IMR-90 (cell line): Measurements from ENCODE around the gene RPS6KA3. TPM values are rescaled to one million over a fixed set of nuclear protein-coding genes. Genes with fewer than 3 reads are reported as not detected.

ENCODE experiments used
- ATAC-seq: fragments of 200-7000 bp; cut with Tn5 transposase; 2 replicates; pipeline ENCODE4 v1.9.1; 2020; ENCODE audit warnings: low read depth, mild to moderate bottlenecking, moderate library complexity
- BruUV-seq: library from RNA; stranded (reverse); fragments of 400-500 nt; replicated peaks from 2 replicates; lab custom pipeline; 2021; lab: Mats Ljungman, UMichigan
- CTCF ChIA-PET: fragments of 300-600 bp; formaldehyde crosslinking; extraction: SDS; loops from one replicate; lab custom pipeline; 2021; ENCODE audit warnings: antibody characterized with exemption; lab: Yijun Ruan, JAX
- POLR2A ChIA-PET: fragments of 300-600 bp; sonication (Branson Sonifier 250); formaldehyde crosslinking; loops from one replicate; lab custom pipeline; 2022; ENCODE audit warnings: antibody characterized with exemption; ENCODE audit not compliant: unreplicated experiment; lab: Charles Lee
- DNase-seq: peaks from one replicate; pipeline ENCODE4 v3.0.0; 2013
- H2AFZ ChIP-seq: replicated peaks from 2 replicates; pipeline ENCODE3; 2013; ENCODE audit warnings: low read length, mild to moderate bottlenecking; ENCODE audit not compliant: poor library complexity
- H2AK5ac ChIP-seq: 2 replicates; pipeline ENCODE4 v1.6.1; 2013; ENCODE audit warnings: low read depth, low read length, inconsistent platforms
- H2AK9ac ChIP-seq: replicated peaks from 2 replicates; pipeline ENCODE3; 2013; ENCODE audit warnings: mild to moderate bottlenecking, low read depth, low read length, moderate library complexity; ENCODE audit not compliant: poor library complexity
- H2BK120ac ChIP-seq: 2 replicates; pipeline ENCODE4 v1.6.1; 2013; ENCODE audit warnings: low read depth, low read length, inconsistent platforms
- H2BK15ac ChIP-seq: 3 replicates; pipeline ENCODE4 v1.6.1; 2013; ENCODE audit warnings: low read depth, low read length, inconsistent platforms
- H2BK20ac ChIP-seq: 2 replicates; pipeline ENCODE4 v1.6.1; 2013; ENCODE audit warnings: low read depth, mild to moderate bottlenecking, inconsistent platforms, low read length, moderate library complexity
- H2BK5ac ChIP-seq: 2 replicates; pipeline ENCODE4 v1.6.1; 2013; ENCODE audit warnings: mild to moderate bottlenecking, low read depth, low read length, inconsistent platforms; ENCODE audit not compliant: poor library complexity, severe bottlenecking
- H3K14ac ChIP-seq: replicated peaks from 2 replicates; pipeline ENCODE4 v1.6.1; 2013; ENCODE audit warnings: low read depth, low read length, inconsistent platforms
- H3K18ac ChIP-seq: 2 replicates; pipeline ENCODE4 v1.6.1; 2013; ENCODE audit warnings: low read depth, low read length, control low read depth
- H3K23ac ChIP-seq: 2 replicates; pipeline ENCODE4 v1.6.1; 2013; ENCODE audit warnings: low read depth, low read length, inconsistent platforms
- H3K27ac ChIP-seq: 2 replicates; pipeline ENCODE4 v1.5.1; 2013; ENCODE audit warnings: mild to moderate bottlenecking, control low read depth, low read length; ENCODE audit not compliant: insufficient read depth
- H3K27me3 ChIP-seq: 2 replicates; pipeline ENCODE4 v1.6.1; 2013; ENCODE audit warnings: low read length; ENCODE audit not compliant: control insufficient read depth, insufficient read depth
- H3K36me3 ChIP-seq: 2 replicates; pipeline ENCODE4 v1.6.1; 2013; ENCODE audit warnings: low read length, mixed read lengths; ENCODE audit not compliant: control insufficient read depth, insufficient read depth
- H3K4ac ChIP-seq: 2 replicates; pipeline ENCODE4 v1.6.1; 2013; ENCODE audit warnings: low read depth, low read length, inconsistent platforms
- H3K4me1 ChIP-seq: 2 replicates; pipeline ENCODE4 v1.6.1; 2013; ENCODE audit warnings: low read length, mixed read lengths; ENCODE audit not compliant: control insufficient read depth, insufficient read depth
- H3K4me2 ChIP-seq: 2 replicates; pipeline ENCODE4 v1.6.1; 2013; ENCODE audit warnings: low read depth, mild to moderate bottlenecking, control low read depth, low read length, moderate library complexity
- H3K4me3 ChIP-seq: 2 replicates; pipeline ENCODE4 v1.5.1; 2013; ENCODE audit warnings: low read depth, mild to moderate bottlenecking, control low read depth, low read length, moderate library complexity; ENCODE audit not compliant: insufficient read depth
- H3K56ac ChIP-seq: 2 replicates; pipeline ENCODE4 v1.6.1; 2013; ENCODE audit warnings: low read length, inconsistent platforms; ENCODE audit not compliant: insufficient read depth; ENCODE audit errors: extremely low read depth
- H3K79me1 ChIP-seq, 2 experiments: 2 replicates each; pipeline ENCODE4 v1.6.1; 2013; ENCODE audit warnings: low read length in 2 of 2, inconsistent platforms in 1 of 2, low read depth in 1 of 2
- H3K9ac ChIP-seq: 2 replicates; pipeline ENCODE4 v1.6.1; 2013; ENCODE audit warnings: low read depth, low read length, control low read depth
- H3K9me1 ChIP-seq: 2 replicates; pipeline ENCODE4 v1.6.1; 2013; ENCODE audit warnings: low read length, inconsistent platforms; ENCODE audit not compliant: insufficient read depth
- H3K9me3 ChIP-seq: 2 replicates; pipeline ENCODE4 v1.6.1; 2013; ENCODE audit warnings: low read length; ENCODE audit not compliant: control insufficient read depth, insufficient read depth
- H4K20me1 ChIP-seq: 2 replicates; pipeline ENCODE4 v1.6.1; 2013; ENCODE audit warnings: low read length, inconsistent platforms; ENCODE audit not compliant: insufficient read depth
- H4K5ac ChIP-seq: 2 replicates; pipeline ENCODE4 v1.6.1; 2013; ENCODE audit warnings: mild to moderate bottlenecking, low read depth, low read length, control low read depth
- H4K8ac ChIP-seq, 2 experiments: 2 replicates each; pipeline ENCODE4 v1.6.1; 2013; ENCODE audit warnings: low read depth in 2 of 2, low read length in 2 of 2, control low read depth in 1 of 2, inconsistent platforms in 1 of 2
- H4K91ac ChIP-seq: 2 replicates; pipeline ENCODE4 v1.6.1; 2013; ENCODE audit warnings: low read depth, low read length, inconsistent platforms; ENCODE audit not compliant: insufficient read depth
- SMC3 ChIP-seq: fragments of 150-350 bp; IDR thresholded peaks from 2 replicates; pipeline ENCODE4 v1.6.1; 2016; ENCODE audit warnings: low read depth, mild to moderate bottlenecking, antibody characterized with exemption, low read length, moderate library complexity
- whole genome bisulfite sequencing, 2 experiments: methylation state at CpG; one replicate each; pipeline versions ENCODE4 v1.1.5 to v1.1.7; 2013; ENCODE audit warnings: missing lambda C conversion rate in 2 of 2; ENCODE audit not compliant: insufficient read length in 1 of 2; ENCODE audit errors: extremely low coverage in 2 of 2; 5-methylcytosine and 5-hydroxymethylcytosine counted together
- dilution Hi-C: fragments of 300-500 bp; cut with HindIII; formaldehyde crosslinking; loops from one replicate; pipeline ENCODE4 v1.14.3; 2018; ENCODE audit warnings: low sequenced_read_pairs; ENCODE audit not compliant: unreplicated experiment
- in situ Hi-C: fragments of 300-500 bp; cut with MboI; formaldehyde crosslinking; loops from 3 replicates; pipeline ENCODE4 v1.14.3; 2019; ENCODE audit warnings: low sequenced_read_pairs, inconsistent platforms, mixed read lengths
- intact Hi-C: fragments of 100-400 bp; cut with micrococcal nuclease; formaldehyde crosslinking; loops from 2 replicates; pipeline ENCODE4 v1.10.0; 2022
- polyA plus RNA-seq, 3 experiments: library from polyadenylated mRNA; depleted of rRNA; stranded (reverse); fragments of >200 nt; gene quantifications; 2 replicates each; pipeline ENCODE4 v1.2.3, GENCODE V29; 2012; ENCODE audit warnings: low replicate concordance in 1 of 3
- total RNA-seq: library from RNA; depleted of rRNA; stranded (reverse); fragments of >200 nt; gene quantifications from 2 replicates; pipeline ENCODE4 v1.2.3, GENCODE V29; 2012
- TF ChIP-seq, protein P1 (sequence below): conservative IDR thresholded peaks from 2 replicates; pipeline ENCODE4 v1.5.1; 2012; ENCODE audit warnings: mild to moderate bottlenecking, low read depth, low read length, improper control_type of control experiment
- TF ChIP-seq, protein P2 (sequence below): fragments of 150-350 bp; IDR thresholded peaks from 2 replicates; pipeline ENCODE4 v1.6.1; 2016; ENCODE audit warnings: low read depth, mild to moderate bottlenecking, low read length, moderate library complexity, borderline replicate concordance

Gene RPS6KA3
- total and polyA plus RNA-seq, 2 of the 4 experiments (the other 2 are of a cell fraction): 20.8 to 43.9 TPM

DNA sequence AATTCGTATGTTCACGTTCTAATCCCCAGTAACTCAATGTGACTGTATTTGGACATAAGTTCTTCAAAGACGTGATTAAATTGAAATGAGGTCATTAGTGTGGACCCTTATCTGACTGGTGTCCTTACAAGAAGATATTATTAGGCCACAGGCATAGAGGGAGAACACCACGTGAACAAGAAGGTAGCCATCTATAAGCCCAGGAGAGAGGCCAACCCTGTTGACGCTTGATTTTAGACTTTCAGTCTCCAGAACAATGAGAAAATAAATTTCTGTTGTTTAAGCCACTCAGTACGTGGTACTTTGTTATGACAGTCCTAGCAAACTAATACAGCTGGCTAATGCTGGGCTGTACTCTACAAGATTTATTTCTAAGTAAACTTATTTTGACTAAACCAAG is 123.6 kb downstream of the RPS6KA3 start:
- Histone ChIP-seq H3K4me1 (peaks cover 4% of the 10 kb centered on the region), H3K23ac (no peak overlapping the region), H2BK120ac (no peak overlapping the region), H3K9me3 (no peaks in the 10 kb centered on the region), H2AK5ac (no peak overlapping the region), H4K20me1 (peaks cover 19% of the 10 kb centered on the region), H3K14ac (no peak overlapping the region), H3K56ac (no peak overlapping the region), H2BK15ac (no peak overlapping the region), H4K8ac (no peak overlapping the region), H2AK9ac (no peak overlapping the region), H4K5ac (no peak overlapping the region), H3K79me1 (peaks cover 4 to 9% of the 10 kb centered on the region in 2 experiments), H3K9me1 (peaks cover 5% of the 10 kb centered on the region; the same call in 1 of the 2 replicates), H3K4me3 (no peak overlapping the region), H3K4me2 (no peak overlapping the region), H2BK20ac (no peak overlapping the region), H3K27me3 (no peaks in the 10 kb centered on the region), H3K18ac (no peak overlapping the region), H4K91ac (no peak overlapping the region), H2BK5ac (no peak overlapping the region), H3K27ac (no peak overlapping the region), H3K9ac (no peak overlapping the region), H2AFZ (no peak overlapping the region), H3K36me3 (no peaks in the 10 kb centered on the region; the same call in 1 of the 2 replicates), H3K4ac (no peak overlapping the region)
- DNase-seq (no peak), ATAC-seq (no peak)
- dilution Hi-C loops (no loop called here), in situ Hi-C loops (no loop called here), intact Hi-C loops (no loop called here)
- CTCF ChIA-PET: no interaction called here
- BruUV-seq: no TSS peak
- POLR2A ChIA-PET: no interaction called here
- WGBS, 2 experiments: no CpG with 5 or more reads among the region's 6 CpGs
- TF ChIP-seq, protein P1, sequence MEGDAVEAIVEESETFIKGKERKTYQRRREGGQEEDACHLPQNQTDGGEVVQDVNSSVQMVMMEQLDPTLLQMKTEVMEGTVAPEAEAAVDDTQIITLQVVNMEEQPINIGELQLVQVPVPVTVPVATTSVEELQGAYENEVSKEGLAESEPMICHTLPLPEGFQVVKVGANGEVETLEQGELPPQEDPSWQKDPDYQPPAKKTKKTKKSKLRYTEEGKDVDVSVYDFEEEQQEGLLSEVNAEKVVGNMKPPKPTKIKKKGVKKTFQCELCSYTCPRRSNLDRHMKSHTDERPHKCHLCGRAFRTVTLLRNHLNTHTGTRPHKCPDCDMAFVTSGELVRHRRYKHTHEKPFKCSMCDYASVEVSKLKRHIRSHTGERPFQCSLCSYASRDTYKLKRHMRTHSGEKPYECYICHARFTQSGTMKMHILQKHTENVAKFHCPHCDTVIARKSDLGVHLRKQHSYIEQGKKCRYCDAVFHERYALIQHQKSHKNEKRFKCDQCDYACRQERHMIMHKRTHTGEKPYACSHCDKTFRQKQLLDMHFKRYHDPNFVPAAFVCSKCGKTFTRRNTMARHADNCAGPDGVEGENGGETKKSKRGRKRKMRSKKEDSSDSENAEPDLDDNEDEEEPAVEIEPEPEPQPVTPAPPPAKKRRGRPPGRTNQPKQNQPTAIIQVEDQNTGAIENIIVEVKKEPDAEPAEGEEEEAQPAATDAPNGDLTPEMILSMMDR: no peak
- TF ChIP-seq, protein P2, sequence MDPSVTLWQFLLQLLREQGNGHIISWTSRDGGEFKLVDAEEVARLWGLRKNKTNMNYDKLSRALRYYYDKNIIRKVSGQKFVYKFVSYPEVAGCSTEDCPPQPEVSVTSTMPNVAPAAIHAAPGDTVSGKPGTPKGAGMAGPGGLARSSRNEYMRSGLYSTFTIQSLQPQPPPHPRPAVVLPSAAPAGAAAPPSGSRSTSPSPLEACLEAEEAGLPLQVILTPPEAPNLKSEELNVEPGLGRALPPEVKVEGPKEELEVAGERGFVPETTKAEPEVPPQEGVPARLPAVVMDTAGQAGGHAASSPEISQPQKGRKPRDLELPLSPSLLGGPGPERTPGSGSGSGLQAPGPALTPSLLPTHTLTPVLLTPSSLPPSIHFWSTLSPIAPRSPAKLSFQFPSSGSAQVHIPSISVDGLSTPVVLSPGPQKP: no peak
- TF ChIP-seq SMC3: no peak
